ENCODE measurements around the gene OR9A2.

OR9A2 gene

DNA sequence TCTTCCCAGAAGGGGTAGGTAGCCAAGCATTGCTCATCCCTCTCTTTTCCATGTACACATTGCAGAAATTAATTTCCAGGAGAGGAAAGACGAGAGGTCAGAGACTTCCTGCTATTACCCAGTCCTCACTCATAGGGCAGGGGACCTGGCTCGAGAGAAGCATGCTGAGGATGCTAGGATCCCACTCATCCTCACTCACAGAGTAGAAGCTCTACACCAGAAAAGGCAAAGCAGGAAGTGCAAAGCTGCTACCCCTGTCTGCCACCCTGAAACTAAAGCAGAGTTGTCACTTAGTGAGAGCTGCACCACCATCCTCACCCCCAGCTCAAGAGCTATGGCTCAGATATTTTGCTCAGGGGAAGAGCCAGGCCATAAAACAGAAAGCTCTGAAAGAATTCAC, 9.9 kb downstream of the OR9A2 start:
- Histone ChIP-seq H3K4me1 (ENCODE audit: insufficient read depth, low read length) (peaks cover 7% of the 10 kb centered on the region), H3K36me3 (ENCODE audit: insufficient read depth, low read length) (no peaks in the 10 kb centered on the region), H3K4me3 (ENCODE audit: low read depth in 1 of 2, low read length in 2 of 2) (no peak overlapping the region), H3K27me3 (ENCODE audit: control insufficient read depth in 1 of 2, insufficient read depth in 2 of 2, low read length in 2 of 2) (no peaks in the 10 kb centered on the region), H3K27ac (ENCODE audit: low read depth, low read length) (no peak overlapping the region), H3K9ac (ENCODE audit: low read length) (no peak overlapping the region), H3K9me3 (ENCODE audit: low read length) (no peaks in the 10 kb centered on the region)

DNA sequence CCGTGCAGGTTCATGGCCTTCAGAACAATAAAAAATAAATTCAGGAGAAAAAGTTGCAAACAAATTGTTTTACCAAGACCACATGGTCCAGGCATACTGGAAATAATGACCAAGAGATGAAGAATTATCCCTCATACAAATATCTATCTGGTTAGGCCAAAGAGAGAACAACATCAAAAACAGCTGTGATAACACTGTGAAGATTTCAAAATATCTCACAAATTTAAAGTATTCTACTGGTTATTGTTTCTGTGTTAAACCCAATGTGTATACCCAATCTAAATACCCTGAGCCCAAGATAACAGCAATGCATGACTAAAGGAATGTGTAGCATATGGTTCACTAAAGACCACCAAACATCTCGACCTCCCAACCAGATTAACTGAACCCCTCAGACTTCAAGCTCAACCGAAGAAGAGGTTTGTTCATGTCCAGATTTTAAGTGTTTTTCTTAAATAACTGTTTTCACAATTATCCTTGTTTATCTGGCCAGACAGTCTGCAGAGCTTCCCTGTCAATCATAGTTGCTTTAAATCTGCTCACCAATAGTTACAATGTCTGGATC, 10.9 kb downstream of the OR9A2 start:
- H3K4me3 ChIP-seq (ENCODE audit: low read depth in 1 of 2, low read length in 2 of 2): no peak overlapping the region
- no peaks in the 10 kb centered on the region for H3K36me3 ChIP-seq (ENCODE audit: insufficient read depth, low read length)
- peaks cover 7% of the 10 kb centered on the region for H3K4me1 ChIP-seq (ENCODE audit: insufficient read depth, low read length)
- no peaks in the 10 kb centered on the region for H3K9me3 ChIP-seq (ENCODE audit: low read length)
- no peak overlapping the region for H3K27ac ChIP-seq (ENCODE audit: low read depth, low read length)
- H3K9ac ChIP-seq (ENCODE audit: low read length): no peak overlapping the region
- no peaks in the 10 kb centered on the region for H3K27me3 ChIP-seq (ENCODE audit: control insufficient read depth in 1 of 2, insufficient read depth in 2 of 2, low read length in 2 of 2)

GRCh38 chr7:143015084-143015483, 11.8 kb downstream of the OR9A2 start:
- H3K9ac ChIP-seq (ENCODE audit: low read length): no peak overlapping the region
- no peaks in the 10 kb centered on the region for H3K27me3 ChIP-seq (ENCODE audit: control insufficient read depth in 1 of 2, insufficient read depth in 2 of 2, low read length in 2 of 2)
- H3K4me3 ChIP-seq (ENCODE audit: low read depth in 1 of 2, low read length in 2 of 2): no peak overlapping the region
- peaks cover 7% of the 10 kb centered on the region for H3K4me1 ChIP-seq (ENCODE audit: insufficient read depth, low read length)
- H3K27ac ChIP-seq (ENCODE audit: low read depth, low read length): no peak overlapping the region
- H3K9me3 ChIP-seq (ENCODE audit: low read length): no peaks in the 10 kb centered on the region
- H3K36me3 ChIP-seq (ENCODE audit: insufficient read depth, low read length): no peaks in the 10 kb centered on the region

- Histone ChIP-seq H3K36me3 (ENCODE audit: insufficient read depth, low read length) (no peaks in the 10 kb centered on the region), H3K9me3 (ENCODE audit: low read length) (no peaks in the 10 kb centered on the region), H3K4me3 (ENCODE audit: low read depth in 1 of 2, low read length in 2 of 2) (no peak overlapping the region), H3K27me3 (ENCODE audit: control insufficient read depth in 1 of 2, insufficient read depth in 2 of 2, low read length in 2 of 2) (no peaks in the 10 kb centered on the region), H3K4me1 (ENCODE audit: insufficient read depth, low read length) (peaks cover 7% of the 10 kb centered on the region), H3K27ac (ENCODE audit: low read depth, low read length) (no peak overlapping the region), H3K9ac (ENCODE audit: low read length) (no peak overlapping the region)
Measured at GRCh38 chr7:143013893-143014292, 13.0 kb downstream of the OR9A2 start.

GRCh38 chr7:143013473-143013872, 13.5 kb downstream of the OR9A2 start:
- Histone ChIP-seq H3K9me3 (ENCODE audit: low read length) (no peaks in the 10 kb centered on the region), H3K4me1 (ENCODE audit: insufficient read depth, low read length) (peaks cover 7% of the 10 kb centered on the region), H3K9ac (ENCODE audit: low read length) (no peak overlapping the region), H3K36me3 (ENCODE audit: insufficient read depth, low read length) (no peaks in the 10 kb centered on the region), H3K27me3 (ENCODE audit: control insufficient read depth in 1 of 2, insufficient read depth in 2 of 2, low read length in 2 of 2) (no peaks in the 10 kb centered on the region), H3K27ac (ENCODE audit: low read depth, low read length) (no peak overlapping the region), H3K4me3 (ENCODE audit: low read depth in 1 of 2, low read length in 2 of 2) (no peak overlapping the region)

DNA sequence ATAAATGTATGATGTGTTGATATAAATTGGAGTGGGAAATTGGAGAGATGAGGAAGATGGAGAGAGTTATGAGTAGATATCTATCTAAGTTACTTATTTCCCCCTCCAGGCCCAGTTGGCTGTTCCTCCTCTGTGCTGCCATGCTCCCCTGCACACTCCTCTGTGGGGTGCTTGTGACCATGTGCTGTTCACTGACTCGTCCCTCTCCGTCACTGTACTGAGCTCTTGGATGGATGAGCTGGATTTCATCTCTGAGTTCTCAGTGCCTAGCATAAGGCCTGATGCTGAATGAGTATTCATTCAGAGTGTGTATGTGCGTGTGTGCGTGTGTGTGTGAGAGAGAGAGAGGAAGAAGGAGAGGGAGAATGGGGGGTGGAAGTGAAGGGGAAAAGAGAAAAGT, 14.5 kb downstream of the OR9A2 start:
- Histone ChIP-seq H3K4me3 (ENCODE audit: low read depth in 1 of 2, low read length in 2 of 2) (no peak overlapping the region), H3K9ac (ENCODE audit: low read length) (no peak overlapping the region), H3K4me1 (ENCODE audit: insufficient read depth, low read length) (peaks cover 11% of the 10 kb centered on the region), H3K27me3 (ENCODE audit: control insufficient read depth in 1 of 2, insufficient read depth in 2 of 2, low read length in 2 of 2) (no peaks in the 10 kb centered on the region), H3K9me3 (ENCODE audit: low read length) (no peaks in the 10 kb centered on the region), H3K27ac (ENCODE audit: low read depth, low read length) (no peak overlapping the region), H3K36me3 (ENCODE audit: insufficient read depth, low read length) (no peaks in the 10 kb centered on the region)

- no peaks in the 10 kb centered on the region for H3K36me3 ChIP-seq (ENCODE audit: insufficient read depth, low read length)
- no peak overlapping the region for H3K9ac ChIP-seq (ENCODE audit: low read length)
- H3K4me1 ChIP-seq (ENCODE audit: insufficient read depth, low read length): peaks cover 11% of the 10 kb centered on the region
- no peak overlapping the region for H3K27ac ChIP-seq (ENCODE audit: low read depth, low read length)
- no peak overlapping the region for H3K4me3 ChIP-seq (ENCODE audit: low read depth in 1 of 2, low read length in 2 of 2)
- no peaks in the 10 kb centered on the region for H3K9me3 ChIP-seq (ENCODE audit: low read length)
- H3K27me3 ChIP-seq (ENCODE audit: control insufficient read depth in 1 of 2, insufficient read depth in 2 of 2, low read length in 2 of 2): no peaks in the 10 kb centered on the region
Measured at GRCh38 chr7:143012001-143012400, 14.9 kb downstream of the OR9A2 start.

DNA sequence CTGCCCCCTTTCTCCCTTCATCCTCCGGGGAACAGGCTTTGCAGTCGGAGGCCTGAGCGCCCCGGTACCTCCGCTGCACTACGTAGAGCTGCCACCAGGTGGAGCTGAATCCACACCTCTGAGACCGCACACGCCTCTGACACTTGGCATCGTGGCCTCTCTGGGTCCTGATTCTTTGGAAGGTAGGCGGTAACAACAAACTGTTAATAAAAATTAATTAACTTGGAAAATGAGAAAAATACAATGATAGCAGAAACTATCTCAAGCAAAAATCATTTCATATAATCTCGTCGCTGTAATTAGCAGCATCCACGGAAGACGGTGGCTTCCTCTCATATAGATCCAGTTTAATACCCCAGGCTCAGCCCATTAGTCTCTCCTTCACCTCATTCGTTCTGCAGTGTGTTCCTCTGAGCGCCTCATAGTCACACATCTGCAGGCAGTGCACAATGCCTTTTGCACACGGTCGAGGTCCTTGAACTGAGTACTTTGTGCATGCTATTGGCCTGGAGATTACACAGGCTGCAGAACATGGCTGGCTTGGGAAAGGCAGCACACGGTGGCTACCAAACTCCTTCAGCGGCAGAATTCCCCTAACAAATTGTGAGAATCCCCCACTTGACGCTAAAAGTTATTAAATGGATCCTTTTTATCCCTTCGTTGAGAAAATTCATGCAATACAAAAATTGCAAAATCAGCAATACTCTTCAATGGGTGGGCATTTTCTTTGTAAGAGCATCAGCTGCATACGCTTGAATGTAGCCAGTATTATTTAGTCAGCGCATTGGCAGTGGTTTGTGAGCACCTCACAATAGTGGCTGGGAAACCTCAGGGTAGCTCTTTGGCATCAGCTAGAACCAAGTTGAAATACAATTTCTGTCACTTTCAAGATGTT, 18.7 kb downstream of the OR9A2 start:
- no peaks in the 10 kb centered on the region for H3K36me3 ChIP-seq (ENCODE audit: insufficient read depth, low read length)
- H3K9ac ChIP-seq (ENCODE audit: low read length): no peak overlapping the region

GRCh38 chr7:143005632-143006260, 21.2 kb downstream of the OR9A2 start:
- H3K36me3 ChIP-seq (ENCODE audit: insufficient read depth, low read length): no peaks in the 10 kb centered on the region
- H3K27me3 ChIP-seq (ENCODE audit: control insufficient read depth in 1 of 2, insufficient read depth in 2 of 2, low read length in 2 of 2): no peaks in the 10 kb centered on the region
- H3K4me3 ChIP-seq (ENCODE audit: low read depth in 1 of 2, low read length in 2 of 2): no peak overlapping the region
- no peaks in the 10 kb centered on the region for H3K9me3 ChIP-seq (ENCODE audit: low read length)
- H3K4me1 ChIP-seq (ENCODE audit: insufficient read depth, low read length): peaks cover 7% of the 10 kb centered on the region
- H3K27ac ChIP-seq (ENCODE audit: low read depth, low read length): no peak overlapping the region
- no peak overlapping the region for H3K9ac ChIP-seq (ENCODE audit: low read length)

More for the DNA sequence above, 18.7 kb downstream of the OR9A2 start:
- Histone ChIP-seq H3K9me3 (ENCODE audit: low read length) (no peaks in the 10 kb centered on the region), H3K4me1 (ENCODE audit: insufficient read depth, low read length) (peaks cover 6% of the 10 kb centered on the region), H3K27ac (ENCODE audit: low read depth, low read length) (no peak overlapping the region), H3K27me3 (ENCODE audit: control insufficient read depth in 1 of 2, insufficient read depth in 2 of 2, low read length in 2 of 2) (no peaks in the 10 kb centered on the region), H3K4me3 (ENCODE audit: low read depth in 1 of 2, low read length in 2 of 2) (no peak overlapping the region)

GRCh38 chr7:143003393-143004051, 23.4 kb downstream of the OR9A2 start:
- Histone ChIP-seq H3K9ac (ENCODE audit: low read length) (no peak overlapping the region), H3K4me1 (ENCODE audit: insufficient read depth, low read length) (peaks cover 7% of the 10 kb centered on the region), H3K27ac (ENCODE audit: low read depth, low read length) (no peak overlapping the region), H3K9me3 (ENCODE audit: low read length) (no peaks in the 10 kb centered on the region), H3K36me3 (ENCODE audit: insufficient read depth, low read length) (no peaks in the 10 kb centered on the region), H3K4me3 (ENCODE audit: low read depth in 1 of 2, low read length in 2 of 2) (peak overlapping the region in 1 of 2 donors; percentile 29), H3K27me3 (ENCODE audit: control insufficient read depth in 1 of 2, insufficient read depth in 2 of 2, low read length in 2 of 2) (no peaks in the 10 kb centered on the region)

GRCh38 chr7:143002898-143003297, 24.0 kb downstream of the OR9A2 start:
- no peaks in the 10 kb centered on the region for H3K36me3 ChIP-seq (ENCODE audit: insufficient read depth, low read length)
- H3K27me3 ChIP-seq (ENCODE audit: control insufficient read depth in 1 of 2, insufficient read depth in 2 of 2, low read length in 2 of 2): no peaks in the 10 kb centered on the region
- peaks cover 3% of the 10 kb centered on the region for H3K4me1 ChIP-seq (ENCODE audit: insufficient read depth, low read length)
- no peak overlapping the region for H3K9ac ChIP-seq (ENCODE audit: low read length)
- H3K4me3 ChIP-seq (ENCODE audit: low read depth in 1 of 2, low read length in 2 of 2): peak overlapping the region in 1 of 2 donors; percentile 29
- no peaks in the 10 kb centered on the region for H3K9me3 ChIP-seq (ENCODE audit: low read length)
- no peak overlapping the region for H3K27ac ChIP-seq (ENCODE audit: low read depth, low read length)

All from muscle layer of colon (tissue), 2 donors.